ENCODE data around the gene ZNF708.

DNA sequence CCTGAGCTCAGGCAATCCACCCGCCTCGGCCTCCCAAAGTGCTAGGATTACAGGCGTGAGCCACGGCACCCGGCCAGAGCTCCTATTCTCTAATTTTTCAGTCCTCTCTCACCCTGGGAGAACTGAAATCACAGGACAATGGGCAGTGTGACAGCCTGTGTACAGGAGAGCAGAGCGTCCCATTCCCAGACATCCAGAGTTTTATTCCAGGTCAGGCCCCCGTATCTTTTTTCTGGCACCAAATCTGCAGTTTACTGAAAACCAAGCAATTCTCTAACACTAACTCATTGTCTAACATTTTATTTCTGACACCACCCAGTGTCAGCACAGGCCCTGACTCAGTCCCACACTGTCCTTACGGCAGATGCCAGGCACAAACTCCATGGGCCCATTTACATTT is 6.7 kb downstream of the ZNF708 start:
- TF ChIP-seq, protein P1, sequence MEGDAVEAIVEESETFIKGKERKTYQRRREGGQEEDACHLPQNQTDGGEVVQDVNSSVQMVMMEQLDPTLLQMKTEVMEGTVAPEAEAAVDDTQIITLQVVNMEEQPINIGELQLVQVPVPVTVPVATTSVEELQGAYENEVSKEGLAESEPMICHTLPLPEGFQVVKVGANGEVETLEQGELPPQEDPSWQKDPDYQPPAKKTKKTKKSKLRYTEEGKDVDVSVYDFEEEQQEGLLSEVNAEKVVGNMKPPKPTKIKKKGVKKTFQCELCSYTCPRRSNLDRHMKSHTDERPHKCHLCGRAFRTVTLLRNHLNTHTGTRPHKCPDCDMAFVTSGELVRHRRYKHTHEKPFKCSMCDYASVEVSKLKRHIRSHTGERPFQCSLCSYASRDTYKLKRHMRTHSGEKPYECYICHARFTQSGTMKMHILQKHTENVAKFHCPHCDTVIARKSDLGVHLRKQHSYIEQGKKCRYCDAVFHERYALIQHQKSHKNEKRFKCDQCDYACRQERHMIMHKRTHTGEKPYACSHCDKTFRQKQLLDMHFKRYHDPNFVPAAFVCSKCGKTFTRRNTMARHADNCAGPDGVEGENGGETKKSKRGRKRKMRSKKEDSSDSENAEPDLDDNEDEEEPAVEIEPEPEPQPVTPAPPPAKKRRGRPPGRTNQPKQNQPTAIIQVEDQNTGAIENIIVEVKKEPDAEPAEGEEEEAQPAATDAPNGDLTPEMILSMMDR (IDR thresholded peaks at IDR 0.05), result no peak
- TF ChIP-seq, protein P2, sequence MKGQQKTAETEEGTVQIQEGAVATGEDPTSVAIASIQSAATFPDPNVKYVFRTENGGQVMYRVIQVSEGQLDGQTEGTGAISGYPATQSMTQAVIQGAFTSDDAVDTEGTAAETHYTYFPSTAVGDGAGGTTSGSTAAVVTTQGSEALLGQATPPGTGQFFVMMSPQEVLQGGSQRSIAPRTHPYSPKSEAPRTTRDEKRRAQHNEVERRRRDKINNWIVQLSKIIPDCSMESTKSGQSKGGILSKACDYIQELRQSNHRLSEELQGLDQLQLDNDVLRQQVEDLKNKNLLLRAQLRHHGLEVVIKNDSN (CRISPR knock-in tag; IDR thresholded peaks at IDR 0.05), result no peak
- no peak for TF ChIP-seq FOXK1 (CRISPR knock-in tag; IDR thresholded peaks at IDR 0.05)
- TF ChIP-seq PRRX2 (CRISPR knock-in tag; IDR thresholded peaks at IDR 0.05), result no peak
- no peak for TF ChIP-seq ZNF138 (CRISPR knock-in tag; conservative IDR thresholded peaks at IDR 0.05)

All from WTC11 (cell line).